SU-DHL-6 (cell line): ENCODE results near the gene MRM2.

Experiments used
- H2AFZ ChIP-seq: fragments of 200-600 bp; sonication (generic); 2 replicates; pipeline ENCODE4 v1.6.1; 2014; ENCODE audit warnings: low read depth, mild to moderate bottlenecking, moderate library complexity, mixed read lengths, antibody characterized with exemption, low read length; ENCODE audit not compliant: severe bottlenecking
- H3F3A ChIP-seq: fragments of 200-600 bp; shearing (Covaris generic); 2 replicates; pipeline ENCODE4 v1.6.0; 2016; ENCODE audit warnings: antibody characterized with exemption, mild to moderate bottlenecking; ENCODE audit not compliant: insufficient read depth
- H3K27ac ChIP-seq: fragments of 200-600 bp; sonication (generic); 2 replicates; pipeline ENCODE4 v1.5.1; 2016; ENCODE audit warnings: low read depth, mild to moderate bottlenecking, low read length, moderate library complexity, mixed read lengths
- H3K27me3 ChIP-seq: fragments of 200-600 bp; sonication (generic), shearing (Covaris generic); 2 replicates; pipeline ENCODE4 v1.6.0; 2014; ENCODE audit warnings: mild to moderate bottlenecking, low read length
- H3K36me3 ChIP-seq: fragments of 200-600 bp; sonication (generic); 2 replicates; pipeline ENCODE4 v1.6.1; 2014; ENCODE audit warnings: mild to moderate bottlenecking, low read length, mixed read lengths
- H3K4me2 ChIP-seq: fragments of 300-600, 200-600 bp; shearing (Covaris generic), sonication (generic); 2 replicates; pipeline ENCODE4 v1.6.0; 2014; ENCODE audit warnings: low read length, low read depth, mild to moderate bottlenecking; ENCODE audit not compliant: poor library complexity, severe bottlenecking
- H3K4me3 ChIP-seq: fragments of 200-600 bp; sonication (generic); 2 replicates; pipeline ENCODE4 v1.5.1; 2014; ENCODE audit warnings: antibody characterized with exemption, low read length, mild to moderate bottlenecking, mixed read lengths; ENCODE audit not compliant: insufficient read depth, poor library complexity, severe bottlenecking
- H3K79me2 ChIP-seq: fragments of 200-600 bp; sonication (generic); 2 replicates; pipeline ENCODE4 v1.6.1; 2014; ENCODE audit warnings: mild to moderate bottlenecking, low read length, moderate library complexity; ENCODE audit not compliant: insufficient read depth
- H3K9ac ChIP-seq: fragments of 200-600 bp; sonication (generic); 2 replicates; pipeline ENCODE4 v1.7.0; 2014; ENCODE audit warnings: mild to moderate bottlenecking, low read length
- H3K9me2 ChIP-seq: fragments of 200-600 bp; sonication (generic); replicated peaks from 2 replicates; pipeline ENCODE4 v1.6.1; 2014; ENCODE audit warnings: low read length; ENCODE audit not compliant: insufficient read depth
- H3K9me3 ChIP-seq: fragments of 200-600 bp; sonication (generic); 2 replicates; pipeline ENCODE4 v1.6.1; 2014; ENCODE audit warnings: low read length, mixed read lengths; ENCODE audit not compliant: insufficient read depth
- H4K20me1 ChIP-seq: fragments of 200-600 bp; sonication (generic); 2 replicates; pipeline ENCODE4 v1.6.1; 2014; ENCODE audit warnings: low read depth, mild to moderate bottlenecking, antibody characterized with exemption, low read length, moderate library complexity, mixed read lengths
- EZH2phosphoT487 ChIP-seq: fragments of 200-600 bp; sonication (generic), shearing (Covaris generic); conservative IDR thresholded peaks from 2 replicates; pipeline ENCODE4 v1.6.1; 2018; ENCODE audit warnings: mild to moderate bottlenecking, antibody characterized with exemption, low read length, moderate library complexity, mixed read lengths
- TF ChIP-seq, protein P1 (sequence below): fragments of 200-600 bp; sonication (generic); IDR thresholded peaks from one replicate; pipeline ENCODE4 v1.5.1; 2017; ENCODE audit warnings: antibody characterized with exemption, mild to moderate bottlenecking, low read length, moderate library complexity; ENCODE audit not compliant: insufficient read depth, poor library complexity, severe bottlenecking

The MRM2 gene

DNA sequence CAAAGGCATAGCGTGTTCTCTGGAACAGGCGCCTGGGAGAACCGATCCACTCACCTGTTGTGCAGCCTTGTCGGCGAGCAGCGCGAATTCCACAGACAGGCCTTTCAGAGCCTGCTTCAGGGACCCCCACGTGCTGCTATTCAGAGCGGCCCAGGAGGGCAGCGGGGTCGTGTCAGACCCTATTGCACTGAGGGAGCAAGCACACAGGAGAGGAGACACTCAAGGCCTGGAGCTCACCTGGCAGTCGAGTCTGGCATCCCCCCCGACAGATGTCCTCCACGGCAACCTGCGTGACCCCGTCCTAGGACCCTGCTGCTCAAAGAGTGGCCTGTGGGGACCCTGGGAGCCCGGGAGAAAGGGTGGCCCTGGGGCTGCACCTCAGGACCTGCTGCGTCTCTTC, 21.2 kb upstream of the MRM2 start:
- no peaks in the 10 kb centered on the region for H3K36me3 ChIP-seq
- no peaks in the 10 kb centered on the region for H3K9me2 ChIP-seq
- H3K27ac ChIP-seq, result no peak overlapping the region
- H3F3A ChIP-seq, result peaks cover 33% of the 10 kb centered on the region
- no peaks in the 10 kb centered on the region for H3K9me3 ChIP-seq
- H2AFZ ChIP-seq, result no peak overlapping the region
- TF ChIP-seq EZH2phosphoT487, result no peak
- TF ChIP-seq, protein P1, sequence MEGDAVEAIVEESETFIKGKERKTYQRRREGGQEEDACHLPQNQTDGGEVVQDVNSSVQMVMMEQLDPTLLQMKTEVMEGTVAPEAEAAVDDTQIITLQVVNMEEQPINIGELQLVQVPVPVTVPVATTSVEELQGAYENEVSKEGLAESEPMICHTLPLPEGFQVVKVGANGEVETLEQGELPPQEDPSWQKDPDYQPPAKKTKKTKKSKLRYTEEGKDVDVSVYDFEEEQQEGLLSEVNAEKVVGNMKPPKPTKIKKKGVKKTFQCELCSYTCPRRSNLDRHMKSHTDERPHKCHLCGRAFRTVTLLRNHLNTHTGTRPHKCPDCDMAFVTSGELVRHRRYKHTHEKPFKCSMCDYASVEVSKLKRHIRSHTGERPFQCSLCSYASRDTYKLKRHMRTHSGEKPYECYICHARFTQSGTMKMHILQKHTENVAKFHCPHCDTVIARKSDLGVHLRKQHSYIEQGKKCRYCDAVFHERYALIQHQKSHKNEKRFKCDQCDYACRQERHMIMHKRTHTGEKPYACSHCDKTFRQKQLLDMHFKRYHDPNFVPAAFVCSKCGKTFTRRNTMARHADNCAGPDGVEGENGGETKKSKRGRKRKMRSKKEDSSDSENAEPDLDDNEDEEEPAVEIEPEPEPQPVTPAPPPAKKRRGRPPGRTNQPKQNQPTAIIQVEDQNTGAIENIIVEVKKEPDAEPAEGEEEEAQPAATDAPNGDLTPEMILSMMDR, result no peak
- no peak overlapping the region for H3K4me2 ChIP-seq
- no peaks in the 10 kb centered on the region for H4K20me1 ChIP-seq
- H3K9ac ChIP-seq, result no peak overlapping the region
- H3K4me3 ChIP-seq, result no peak overlapping the region
- H3K27me3 ChIP-seq, result no peaks in the 10 kb centered on the region
- no peaks in the 10 kb centered on the region for H3K79me2 ChIP-seq

DNA sequence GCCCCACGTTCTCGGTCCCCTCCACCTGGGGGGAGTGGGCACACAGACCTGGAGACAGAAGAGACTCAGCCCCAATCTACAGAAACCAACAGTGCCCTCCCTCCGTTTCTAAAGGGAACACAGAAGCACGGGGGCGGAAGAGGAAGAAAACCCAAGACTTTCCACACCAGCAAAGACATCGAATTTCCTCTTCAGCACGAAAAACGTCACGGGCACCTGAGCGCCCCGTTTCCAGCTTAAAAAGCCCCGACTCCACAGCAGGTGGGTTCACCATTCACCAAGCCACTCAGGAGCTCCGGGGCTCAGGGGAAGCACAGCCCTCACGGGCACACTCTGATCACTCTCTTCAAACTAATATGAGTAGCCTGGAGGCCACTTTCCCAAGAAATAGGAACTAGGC, 19.6 kb upstream of the MRM2 start:
- TF ChIP-seq EZH2phosphoT487, result no peak
- TF ChIP-seq, protein P1, result no peak
- peak overlapping the region; percentile 39 for H3K4me2 ChIP-seq
- no peaks in the 10 kb centered on the region for H3K9me2 ChIP-seq
- H3F3A ChIP-seq, result peaks cover 33% of the 10 kb centered on the region
- H3K79me2 ChIP-seq, result no peaks in the 10 kb centered on the region
- H3K9ac ChIP-seq, result peak overlapping the region; percentile 14
- H4K20me1 ChIP-seq, result no peaks in the 10 kb centered on the region
- no peak overlapping the region for H3K4me3 ChIP-seq
- no peaks in the 10 kb centered on the region for H3K36me3 ChIP-seq
- H3K27me3 ChIP-seq, result no peaks in the 10 kb centered on the region
- peak overlapping the region; percentile 5 for H2AFZ ChIP-seq
- no peaks in the 10 kb centered on the region for H3K9me3 ChIP-seq
- peak overlapping the region; percentile 87 for H3K27ac ChIP-seq

DNA sequence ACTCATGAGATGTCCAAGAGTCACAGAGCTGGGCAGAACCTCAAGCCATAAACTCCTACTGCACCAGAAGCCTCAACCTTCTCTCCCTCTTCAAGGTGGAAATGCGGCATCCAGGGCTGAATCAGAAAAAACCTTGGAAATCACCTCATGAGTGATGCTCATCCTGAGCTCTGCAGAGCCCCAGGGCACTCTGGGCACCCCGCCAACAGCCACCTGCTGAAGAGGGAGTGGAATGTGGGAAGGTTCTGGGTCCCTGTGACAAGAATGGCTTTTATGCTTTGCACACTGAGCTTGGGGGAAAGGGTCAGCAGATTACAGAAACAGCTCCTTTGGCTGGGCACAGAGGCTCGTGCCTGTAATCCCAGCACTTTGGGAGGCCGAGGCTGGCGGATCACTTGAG, 18.8 kb upstream of the MRM2 start:
- H3K27ac ChIP-seq, result peak overlapping the region; percentile 87
- H3K9me2 ChIP-seq, result no peaks in the 10 kb centered on the region
- H3K4me2 ChIP-seq, result no peak overlapping the region
- H3K9me3 ChIP-seq, result no peaks in the 10 kb centered on the region
- TF ChIP-seq, protein P1, result no peak
- no peak for TF ChIP-seq EZH2phosphoT487
- peaks cover 33% of the 10 kb centered on the region for H3F3A ChIP-seq
- no peaks in the 10 kb centered on the region for H3K36me3 ChIP-seq
- no peaks in the 10 kb centered on the region for H4K20me1 ChIP-seq
- no peak overlapping the region for H3K9ac ChIP-seq
- no peak overlapping the region for H3K4me3 ChIP-seq
- H2AFZ ChIP-seq, result no peak overlapping the region
- H3K79me2 ChIP-seq, result no peaks in the 10 kb centered on the region
- no peaks in the 10 kb centered on the region for H3K27me3 ChIP-seq

DNA sequence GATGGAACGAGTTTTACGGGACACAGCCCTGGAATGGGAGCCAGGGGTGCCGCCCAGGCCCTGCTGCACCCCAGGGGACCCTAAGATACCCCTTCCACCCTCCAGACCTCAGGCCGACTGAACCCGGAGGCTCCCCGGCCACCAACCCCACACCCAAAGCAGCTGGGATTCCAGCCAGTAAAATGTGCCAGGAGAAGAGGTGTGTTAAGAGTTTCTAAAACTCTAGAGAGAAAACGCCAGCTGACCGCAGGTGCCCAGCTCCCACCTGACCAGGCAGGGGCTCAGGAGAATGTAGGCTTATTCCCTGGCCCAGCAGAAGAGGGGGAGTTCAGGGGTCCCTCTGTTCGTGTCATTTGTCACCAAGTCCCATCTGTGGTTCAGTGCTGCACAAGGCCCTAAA, 17.5 kb upstream of the MRM2 start:
- Histone ChIP-seq H3K9ac (peak overlapping the region; percentile 50), H3K4me3 (no peak overlapping the region), H3K27me3 (no peaks in the 10 kb centered on the region), H3K9me2 (no peaks in the 10 kb centered on the region), H3F3A (peaks cover 33% of the 10 kb centered on the region), H3K4me2 (peak overlapping the region; percentile 51), H2AFZ (no peak overlapping the region), H3K27ac (peak overlapping the region; percentile 87), H3K79me2 (no peaks in the 10 kb centered on the region), H3K36me3 (no peaks in the 10 kb centered on the region), H4K20me1 (no peaks in the 10 kb centered on the region), H3K9me3 (no peaks in the 10 kb centered on the region)
- no peak for TF ChIP-seq EZH2phosphoT487
- TF ChIP-seq, protein P1, result no peak
